ENCODE data around the gene TTC32.

Gene TTC32

DNA sequence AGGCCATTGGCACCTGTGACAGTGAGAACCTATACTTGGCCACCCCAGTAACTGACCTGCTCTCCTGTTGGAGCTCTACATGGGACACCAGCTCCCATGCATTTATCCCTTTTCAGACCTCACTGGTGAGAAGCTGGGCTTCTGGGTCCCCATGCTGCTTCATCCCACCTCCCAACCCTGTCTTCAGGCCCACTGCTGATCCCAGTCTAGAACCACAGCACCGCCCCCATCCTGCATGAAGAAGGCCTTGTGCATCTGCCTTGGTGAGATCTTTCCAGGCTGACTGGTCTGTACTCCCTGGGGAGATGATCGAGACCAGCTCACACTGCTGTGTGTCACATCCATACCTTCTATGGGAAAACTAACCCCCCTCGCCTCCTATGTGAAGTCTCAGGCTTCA is 22.7 kb downstream of the TTC32 start:
- Mint-ChIP-seq H3K4me3 (no peak overlapping the region), H3K9me3 (no peaks in the 10 kb centered on the region), H3K27ac (no peak overlapping the region), H3K27me3 (ENCODE audit: low read depth) (peaks cover 4% of the 10 kb centered on the region), H3K36me3 (ENCODE audit: low read depth) (peaks cover 2% of the 10 kb centered on the region), H3K4me1 (no peaks in the 10 kb centered on the region)
- TF ChIP-seq, protein P1, sequence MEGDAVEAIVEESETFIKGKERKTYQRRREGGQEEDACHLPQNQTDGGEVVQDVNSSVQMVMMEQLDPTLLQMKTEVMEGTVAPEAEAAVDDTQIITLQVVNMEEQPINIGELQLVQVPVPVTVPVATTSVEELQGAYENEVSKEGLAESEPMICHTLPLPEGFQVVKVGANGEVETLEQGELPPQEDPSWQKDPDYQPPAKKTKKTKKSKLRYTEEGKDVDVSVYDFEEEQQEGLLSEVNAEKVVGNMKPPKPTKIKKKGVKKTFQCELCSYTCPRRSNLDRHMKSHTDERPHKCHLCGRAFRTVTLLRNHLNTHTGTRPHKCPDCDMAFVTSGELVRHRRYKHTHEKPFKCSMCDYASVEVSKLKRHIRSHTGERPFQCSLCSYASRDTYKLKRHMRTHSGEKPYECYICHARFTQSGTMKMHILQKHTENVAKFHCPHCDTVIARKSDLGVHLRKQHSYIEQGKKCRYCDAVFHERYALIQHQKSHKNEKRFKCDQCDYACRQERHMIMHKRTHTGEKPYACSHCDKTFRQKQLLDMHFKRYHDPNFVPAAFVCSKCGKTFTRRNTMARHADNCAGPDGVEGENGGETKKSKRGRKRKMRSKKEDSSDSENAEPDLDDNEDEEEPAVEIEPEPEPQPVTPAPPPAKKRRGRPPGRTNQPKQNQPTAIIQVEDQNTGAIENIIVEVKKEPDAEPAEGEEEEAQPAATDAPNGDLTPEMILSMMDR (IDR thresholded peaks at IDR 0.05; ENCODE audit: unreplicated experiment in 3 of 3), result no peak

- H3K27me3 Mint-ChIP-seq (ENCODE audit: low read depth), result no peaks in the 10 kb centered on the region
- no peaks in the 10 kb centered on the region for H3K9me3 Mint-ChIP-seq
- H3K36me3 Mint-ChIP-seq (ENCODE audit: low read depth), result peaks cover 3% of the 10 kb centered on the region
- H3K4me3 Mint-ChIP-seq, result no peak overlapping the region
- no peak overlapping the region for H3K27ac Mint-ChIP-seq
- H3K4me1 Mint-ChIP-seq, result no peaks in the 10 kb centered on the region
- TF ChIP-seq, protein P1 (IDR thresholded peaks at IDR 0.05; ENCODE audit: unreplicated experiment in 3 of 3), result no peak
These were observed 23.3 kb downstream of the TTC32 start for GRCh38 chr2:19878268-19879046.

DNA sequence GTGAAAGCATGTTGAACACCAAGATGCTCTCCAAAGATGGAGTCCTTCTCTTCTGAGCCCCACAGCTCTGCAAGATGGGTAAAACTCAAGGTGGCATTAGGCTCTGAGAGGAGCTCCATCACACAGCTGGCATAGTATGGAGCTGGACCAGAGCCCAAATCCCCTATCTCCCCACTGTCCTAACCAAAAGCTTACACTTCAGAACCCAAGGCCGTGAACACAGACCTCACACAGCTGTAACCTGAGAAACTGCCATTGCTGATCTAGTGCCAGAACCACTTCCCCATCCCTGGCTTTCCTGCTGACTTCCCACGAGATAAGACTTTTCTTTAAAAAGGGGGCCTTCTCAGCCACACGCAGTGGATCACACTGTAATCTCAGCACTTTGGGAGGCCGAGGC is 25.0 kb downstream of the TTC32 start:
- Mint-ChIP-seq H3K4me1 (no peaks in the 10 kb centered on the region), H3K4me3 (no peak overlapping the region), H3K27ac (no peak overlapping the region)

GRCh38 chr2:19875280-19875679 is 26.5 kb downstream of the TTC32 start:
- Mint-ChIP-seq H3K27me3 (ENCODE audit: low read depth) (no peaks in the 10 kb centered on the region), H3K4me1 (no peaks in the 10 kb centered on the region), H3K4me3 (no peak overlapping the region), H3K27ac (no peak overlapping the region), H3K36me3 (ENCODE audit: low read depth) (peaks cover 7% of the 10 kb centered on the region), H3K9me3 (no peaks in the 10 kb centered on the region)
- TF ChIP-seq, protein P1 (IDR thresholded peaks at IDR 0.05; ENCODE audit: unreplicated experiment in 3 of 3), result no peak

More for the DNA sequence above, 25.0 kb downstream of the TTC32 start:
- no peaks in the 10 kb centered on the region for H3K27me3 Mint-ChIP-seq (ENCODE audit: low read depth)
- peaks cover 3% of the 10 kb centered on the region for H3K36me3 Mint-ChIP-seq (ENCODE audit: low read depth)
- H3K9me3 Mint-ChIP-seq, result no peaks in the 10 kb centered on the region
- TF ChIP-seq, protein P1 (IDR thresholded peaks at IDR 0.05; ENCODE audit: unreplicated experiment in 3 of 3), result no peak

DNA sequence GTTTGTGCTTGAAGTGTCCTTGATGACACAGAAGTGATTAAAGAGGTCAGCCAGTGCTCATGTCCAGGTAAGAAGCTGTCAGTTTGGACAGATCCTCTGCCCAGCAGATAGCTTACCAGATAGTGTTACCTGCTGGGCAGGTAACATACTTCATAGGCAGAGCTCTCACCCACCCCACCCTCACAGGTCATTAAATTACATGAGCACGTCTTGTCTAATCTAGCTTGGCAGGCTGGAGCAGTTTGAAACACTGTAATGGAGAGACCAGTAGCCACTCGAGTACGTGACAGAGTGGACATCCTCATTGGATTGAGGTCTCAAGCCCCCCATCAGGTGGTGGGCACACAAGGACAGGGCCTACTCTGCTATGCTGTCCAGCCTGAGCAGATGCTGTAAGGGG is 27.1 kb downstream of the TTC32 start:
- TF ChIP-seq, protein P1 (IDR thresholded peaks at IDR 0.05; ENCODE audit: unreplicated experiment in 3 of 3), result no peak
- H3K36me3 Mint-ChIP-seq (ENCODE audit: low read depth), result peaks cover 7% of the 10 kb centered on the region
- H3K9me3 Mint-ChIP-seq, result no peaks in the 10 kb centered on the region
- no peak overlapping the region for H3K4me3 Mint-ChIP-seq
- peaks cover 2% of the 10 kb centered on the region for H3K4me1 Mint-ChIP-seq
- H3K27me3 Mint-ChIP-seq (ENCODE audit: low read depth), result peaks cover 2% of the 10 kb centered on the region
- no peak overlapping the region for H3K27ac Mint-ChIP-seq

DNA sequence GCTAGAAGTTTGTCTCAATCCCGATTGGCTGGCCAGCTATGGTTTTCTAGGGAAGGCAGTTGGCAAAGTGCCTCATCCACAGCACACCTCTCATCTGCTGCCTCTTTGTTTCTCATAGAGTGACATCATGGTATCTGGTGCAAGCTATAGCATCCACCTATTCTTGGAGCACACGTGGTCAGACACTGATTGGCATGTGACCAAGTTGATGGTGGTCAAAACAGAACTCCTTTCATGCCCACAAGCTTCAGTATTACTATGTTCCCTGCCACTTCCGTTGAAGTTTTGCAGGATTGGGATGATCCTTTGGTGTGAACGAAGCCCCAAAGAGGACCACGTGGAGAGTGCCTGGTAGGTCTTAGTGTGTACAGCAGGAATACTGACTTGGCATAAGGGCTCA is 28.8 kb downstream of the TTC32 start:
- TF ChIP-seq, protein P1 (IDR thresholded peaks at IDR 0.05; ENCODE audit: unreplicated experiment in 3 of 3), result no peak
- Mint-ChIP-seq H3K27me3 (ENCODE audit: low read depth) (peaks cover 11% of the 10 kb centered on the region), H3K27ac (no peak overlapping the region), H3K36me3 (ENCODE audit: low read depth) (peaks cover 7% of the 10 kb centered on the region), H3K4me3 (no peak overlapping the region), H3K9me3 (no peaks in the 10 kb centered on the region), H3K4me1 (peaks cover 12% of the 10 kb centered on the region)

Data from nephron (organoid).